ENCODE results near the gene SLC25A20.

The SLC25A20 gene

GRCh38 chr3:48897460-48898376 is 964 bp downstream of the SLC25A20 start:
- DNase-seq, result no peak

- no peak for DNase-seq
Observed at GRCh38 chr3:48896936-48897335, 1.7 kb downstream of the SLC25A20 start.

DNA sequence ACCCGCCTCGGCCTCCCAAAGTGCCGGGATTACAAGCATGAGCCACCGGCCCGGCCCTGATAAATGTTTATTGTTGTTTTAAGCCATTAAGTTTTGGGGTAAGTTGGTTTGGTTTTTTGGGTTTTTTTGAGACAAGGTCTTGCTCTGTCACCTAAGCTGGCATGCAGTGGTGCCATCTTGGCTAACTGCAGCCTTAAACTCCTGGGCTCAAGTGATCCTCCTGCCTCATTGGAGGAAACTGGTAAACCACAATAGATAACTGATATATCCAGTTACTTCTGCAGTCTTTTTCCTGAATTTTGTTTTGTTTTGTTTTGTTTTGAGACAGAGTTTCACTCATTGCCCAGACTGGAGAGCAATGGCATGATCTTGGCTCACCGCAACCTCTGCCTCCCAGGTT is 4.2 kb downstream of the SLC25A20 start:
- DNase-seq, result no peak

- no peak for DNase-seq
Observed at GRCh38 chr3:48891606-48892005, 7.1 kb downstream of the SLC25A20 start.

DNA sequence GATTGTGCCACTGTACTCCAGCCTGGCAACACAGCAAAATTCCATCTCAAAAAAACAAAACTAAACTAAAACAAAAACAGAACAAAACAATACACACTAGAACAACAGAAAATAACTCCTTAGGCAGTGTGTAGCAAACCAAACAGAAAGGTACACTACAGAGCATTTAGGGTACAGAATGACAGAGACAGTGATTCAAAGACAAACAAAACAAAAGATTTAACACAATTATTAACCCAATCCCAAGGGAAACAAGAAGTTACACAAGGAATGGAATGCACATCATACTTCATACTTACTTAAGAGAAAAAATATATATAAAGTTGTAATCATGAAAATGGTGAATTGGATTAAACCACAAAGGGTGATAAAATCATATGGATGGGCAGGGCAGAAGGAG is 12.9 kb downstream of the SLC25A20 start:
- no peak for DNase-seq

DNA sequence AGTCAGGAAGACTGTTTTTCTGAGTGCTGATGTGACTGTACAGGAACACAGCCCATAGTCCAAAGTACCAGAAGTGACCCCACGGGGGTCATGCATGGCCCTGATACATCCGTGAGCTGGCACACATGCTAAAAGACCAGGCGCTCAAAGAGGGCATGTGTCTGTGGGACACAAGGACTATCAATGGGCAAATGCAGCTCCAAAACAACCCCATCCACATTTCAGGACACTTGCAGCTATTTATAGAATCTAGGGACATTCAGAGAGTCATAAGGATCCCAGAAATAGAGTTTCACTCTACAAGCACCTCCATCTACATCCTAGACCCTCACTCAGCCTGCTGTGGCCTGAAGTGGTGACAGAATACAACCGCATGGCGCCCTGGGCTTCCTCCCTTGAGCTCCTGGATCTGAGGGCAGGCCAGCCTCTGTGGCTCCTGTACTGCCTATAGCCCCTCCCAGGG is 17.0 kb downstream of the SLC25A20 start:
- no peak for DNase-seq

DNA sequence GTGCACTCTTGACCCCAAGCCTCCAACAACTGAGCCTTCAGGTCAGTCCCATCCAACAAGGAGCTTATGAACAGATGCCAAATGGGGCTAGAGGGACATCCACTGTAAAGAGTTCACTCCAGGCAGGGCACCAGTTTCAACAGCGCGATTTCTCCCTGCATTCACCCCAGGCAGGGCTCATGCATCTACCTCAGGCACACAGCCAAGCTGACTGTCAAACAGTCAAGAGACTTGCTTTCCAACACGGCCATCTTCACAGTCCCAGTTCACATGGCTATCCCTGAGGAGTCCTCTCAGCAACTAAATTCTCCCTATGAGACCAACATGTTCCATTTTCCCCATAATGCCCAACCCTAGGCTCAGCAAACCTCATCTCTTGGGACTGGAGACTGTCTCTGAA is 17.7 kb downstream of the SLC25A20 start:
- no peak for DNase-seq

- DNase-seq, result no peak
Observed at GRCh38 chr3:48879994-48880377, 18.7 kb downstream of the SLC25A20 start.

- DNase-seq, result no peak
Observed at GRCh38 chr3:48879307-48879993, 19.2 kb downstream of the SLC25A20 start.

DNA sequence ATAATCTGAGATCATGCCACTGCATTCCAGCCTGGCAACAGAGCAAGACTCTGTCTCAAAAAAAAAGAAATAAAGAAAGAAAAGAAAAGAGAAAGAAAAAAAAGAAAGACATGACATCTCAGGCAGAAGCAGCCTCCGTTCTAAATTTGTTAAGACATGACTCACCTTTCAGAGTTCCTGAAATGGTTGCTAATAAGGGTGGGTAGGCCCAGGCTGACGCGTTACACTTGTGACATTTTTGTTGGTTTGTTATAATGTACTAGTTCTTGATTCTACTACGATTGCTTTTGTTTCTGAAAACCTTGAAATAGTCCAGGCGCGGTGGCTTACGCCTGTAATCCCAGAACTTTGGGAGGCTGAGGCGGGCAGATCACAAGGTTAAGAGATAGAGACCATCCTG is 21.0 kb downstream of the SLC25A20 start:
- no peak for DNase-seq

DNA sequence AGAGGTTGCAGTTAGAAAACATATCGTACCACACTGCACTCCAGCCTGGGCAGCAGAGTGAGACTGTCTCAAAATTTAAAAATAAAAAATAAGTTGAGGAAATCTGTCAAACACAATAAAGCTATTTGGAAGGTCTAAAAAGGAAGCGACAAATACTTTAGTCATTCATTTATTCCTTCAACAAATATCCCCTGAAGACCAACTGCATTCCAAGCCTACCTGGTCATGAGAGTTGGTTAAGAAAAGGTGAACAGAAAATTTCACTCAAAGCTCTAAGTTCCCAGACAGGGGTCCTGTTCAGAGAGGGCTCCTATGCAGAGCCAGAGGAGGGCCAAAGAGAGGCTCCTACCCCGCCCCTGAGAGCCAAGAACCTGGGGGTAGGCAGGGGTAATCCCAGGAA is 35.6 kb downstream of the SLC25A20 start:
- no peak for DNase-seq

DNA sequence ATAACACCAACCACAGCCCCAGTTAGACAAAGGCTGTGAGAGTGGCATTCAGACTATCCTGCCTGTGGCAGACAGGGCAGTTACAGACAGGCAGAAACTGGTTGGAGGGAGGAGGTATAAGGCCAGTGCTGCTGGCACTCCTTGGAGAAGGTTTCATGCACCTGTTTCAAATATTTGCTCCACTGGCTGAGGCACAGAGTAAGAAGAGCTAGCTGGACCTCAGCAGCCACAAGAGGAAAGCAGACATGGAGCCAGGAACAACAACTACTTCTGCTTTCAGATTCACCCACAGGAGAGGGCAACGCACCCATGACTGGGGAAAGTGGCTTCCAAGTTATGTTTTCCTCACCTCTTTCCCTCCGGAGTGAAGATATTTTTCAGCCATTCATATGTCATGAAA is 39.5 kb downstream of the SLC25A20 start:
- no peak for DNase-seq

GRCh38 chr3:48858709-48859108 is 40.0 kb downstream of the SLC25A20 start:
- no peak for DNase-seq

DNA sequence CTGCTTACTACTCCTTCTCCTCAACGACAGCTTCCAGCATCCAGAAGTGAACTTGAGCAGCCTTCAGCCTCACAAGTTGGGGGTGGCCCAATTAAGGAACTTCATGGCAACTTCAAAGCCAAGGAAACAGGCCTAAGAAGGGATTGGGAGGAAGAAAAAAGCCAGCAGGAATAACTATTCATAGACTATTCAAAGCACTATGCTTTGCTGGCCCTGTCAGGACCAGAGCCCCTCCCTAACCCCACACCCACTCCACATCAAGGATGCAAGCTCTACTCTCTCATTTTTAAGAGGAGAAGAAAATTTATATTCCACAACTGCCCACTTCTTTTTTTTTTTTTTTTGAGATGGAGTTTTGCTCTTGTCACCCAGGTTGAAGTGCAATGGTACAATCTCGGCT is 41.0 kb downstream of the SLC25A20 start:
- no peak for DNase-seq

DNA sequence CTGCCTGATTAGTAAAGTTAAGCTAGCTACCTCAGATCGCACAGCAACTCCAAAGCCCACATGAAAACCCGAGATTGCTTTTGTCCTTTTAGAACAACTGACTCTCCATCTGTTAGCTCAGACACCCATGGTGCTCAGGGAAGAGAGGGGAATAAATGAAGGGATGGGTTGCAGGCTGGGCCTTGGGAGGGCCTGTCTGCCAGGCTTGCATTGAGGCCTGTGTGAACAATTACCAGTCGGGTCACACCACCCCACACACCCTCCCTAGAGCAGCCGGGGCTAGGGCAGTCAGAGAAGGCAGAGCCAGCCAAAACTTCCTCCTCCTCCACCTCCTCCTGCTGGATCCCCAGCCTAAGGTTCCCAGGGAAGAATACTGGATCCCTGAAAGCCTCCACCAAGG is 42.2 kb downstream of the SLC25A20 start:
- DNase-seq, result no peak

DNA sequence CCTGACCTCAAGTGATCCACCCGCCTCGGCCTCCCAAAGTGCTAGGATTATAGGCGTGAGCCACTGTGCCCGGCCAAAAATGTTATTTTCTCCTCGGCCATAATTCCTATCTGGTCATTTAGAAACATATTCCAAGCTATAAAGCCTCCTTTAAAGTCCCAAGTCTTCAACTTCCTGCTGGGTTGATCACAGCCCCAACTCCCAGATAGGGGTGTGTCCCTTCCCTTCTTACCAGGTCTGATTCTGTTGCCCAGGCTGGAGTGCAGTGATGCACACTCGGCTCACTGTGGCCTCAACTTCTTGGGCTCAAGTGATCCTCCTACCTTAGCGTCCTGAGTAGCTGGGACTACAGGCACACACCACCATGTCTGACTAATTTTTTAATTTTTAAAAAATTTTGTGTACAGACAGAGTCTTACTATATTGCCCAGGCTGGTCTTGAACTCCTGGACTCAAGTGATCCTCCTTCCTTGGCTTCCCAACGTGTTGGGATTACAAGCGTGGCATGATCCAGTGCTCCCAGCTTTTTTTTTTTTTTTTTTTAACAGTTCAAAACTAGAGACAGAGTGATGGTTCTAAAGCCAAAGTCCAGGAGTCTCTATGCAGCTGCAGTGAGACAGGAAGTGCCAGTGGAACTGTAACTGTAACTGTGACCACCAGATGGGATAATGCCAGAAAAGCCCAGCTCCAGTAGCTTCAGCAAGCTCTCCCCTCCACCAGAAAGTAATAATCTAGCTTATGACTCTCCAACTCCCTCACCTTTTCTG is 42.8 kb downstream of the SLC25A20 start:
- no peak for DNase-seq

DNA sequence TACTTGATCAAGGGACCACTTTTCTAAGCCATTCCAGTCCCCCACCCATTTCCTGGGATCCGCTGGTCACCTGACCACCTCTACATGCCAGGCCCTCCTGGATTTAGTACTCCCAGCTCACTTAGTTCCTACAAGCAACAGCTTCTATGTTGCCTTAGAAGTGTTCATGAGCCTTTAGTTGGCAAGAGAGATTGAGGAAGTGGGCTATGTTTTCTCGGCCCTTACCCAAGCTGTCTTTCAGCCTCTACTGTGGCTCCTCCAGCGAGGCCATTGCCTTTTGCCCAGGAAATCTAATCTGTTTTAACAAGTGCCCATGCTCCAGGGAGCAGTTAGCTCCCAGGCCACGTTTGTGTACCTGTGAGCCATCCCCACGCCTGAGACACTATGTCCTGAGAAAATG is 46.5 kb downstream of the SLC25A20 start:
- no peak for DNase-seq

DNA sequence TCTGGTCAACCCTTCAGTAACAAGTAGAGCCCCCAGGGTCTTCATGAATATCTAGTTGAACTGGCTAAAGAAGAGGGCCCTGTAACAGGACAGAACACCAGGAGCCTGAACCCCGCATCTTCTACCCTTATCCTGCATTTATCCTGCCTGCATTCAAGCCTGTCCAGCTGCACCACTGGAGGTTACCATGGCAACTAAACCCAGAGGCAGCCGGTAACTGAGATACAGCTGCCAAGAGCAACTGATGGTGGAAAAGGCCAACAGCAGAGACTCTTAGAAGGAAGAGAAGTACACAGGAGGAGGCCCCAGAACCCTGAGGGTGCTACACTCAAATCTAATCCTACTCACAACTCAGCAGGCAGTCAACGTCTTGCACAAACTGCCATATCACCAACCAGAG is 47.3 kb downstream of the SLC25A20 start:
- DNase-seq, result no peak

GRCh38 chr3:48848816-48849515 is 49.7 kb downstream of the SLC25A20 start:
- DNase-seq, result no peak

- peak; percentile 69 for DNase-seq
Observed at GRCh38 chr3:48847504-48848423, 50.9 kb downstream of the SLC25A20 start, which contains the start of gene PRKAR2A. Gene PRKAR2A, minus strand, starts transcription at chr3:48847874. Its CDS starts 278 bp downstream, at chr3:48847596.

GRCh38 chr3:48847053-48847503 is 51.6 kb downstream of the SLC25A20 start:
- DNase-seq, result peak; percentile 44

Data from central memory CD4-positive, alpha-beta T cell (primary cell).